ENCODE measurements around the gene ELL3.

The ELL3 gene

DNA sequence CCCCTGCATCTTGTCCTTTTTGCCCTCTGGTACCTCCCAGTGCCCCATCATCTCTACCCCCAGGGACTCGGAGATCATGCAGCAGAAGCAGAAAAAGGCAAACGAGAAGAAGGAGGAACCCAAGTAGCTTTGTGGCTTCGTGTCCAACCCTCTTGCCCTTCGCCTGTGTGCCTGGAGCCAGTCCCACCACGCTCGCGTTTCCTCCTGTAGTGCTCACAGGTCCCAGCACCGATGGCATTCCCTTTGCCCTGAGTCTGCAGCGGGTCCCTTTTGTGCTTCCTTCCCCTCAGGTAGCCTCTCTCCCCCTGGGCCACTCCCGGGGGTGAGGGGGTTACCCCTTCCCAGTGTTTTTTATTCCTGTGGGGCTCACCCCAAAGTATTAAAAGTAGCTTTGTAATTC is 16.9 kb upstream of the ELL3 start:
- Histone ChIP-seq H3K4me3 (ENCODE audit: low read depth in 1 of 2, low read length in 1 of 2) (peak overlapping the region; percentile 91 to 94), H3K36me3 (peaks cover 40% of the 10 kb centered on the region), H3K27me3 (no peaks in the 10 kb centered on the region), H3K4me1 (ENCODE audit: control insufficient read depth in 1 of 2, insufficient read depth in 1 of 2, low read depth in 1 of 2, low read length in 1 of 2) (peaks cover 14 to 26% of the 10 kb centered on the region in 2 experiments), H3K9me3 (no peaks in the 10 kb centered on the region), H3K27ac (peak overlapping the region; percentile 91)
- TF ChIP-seq, protein P1, sequence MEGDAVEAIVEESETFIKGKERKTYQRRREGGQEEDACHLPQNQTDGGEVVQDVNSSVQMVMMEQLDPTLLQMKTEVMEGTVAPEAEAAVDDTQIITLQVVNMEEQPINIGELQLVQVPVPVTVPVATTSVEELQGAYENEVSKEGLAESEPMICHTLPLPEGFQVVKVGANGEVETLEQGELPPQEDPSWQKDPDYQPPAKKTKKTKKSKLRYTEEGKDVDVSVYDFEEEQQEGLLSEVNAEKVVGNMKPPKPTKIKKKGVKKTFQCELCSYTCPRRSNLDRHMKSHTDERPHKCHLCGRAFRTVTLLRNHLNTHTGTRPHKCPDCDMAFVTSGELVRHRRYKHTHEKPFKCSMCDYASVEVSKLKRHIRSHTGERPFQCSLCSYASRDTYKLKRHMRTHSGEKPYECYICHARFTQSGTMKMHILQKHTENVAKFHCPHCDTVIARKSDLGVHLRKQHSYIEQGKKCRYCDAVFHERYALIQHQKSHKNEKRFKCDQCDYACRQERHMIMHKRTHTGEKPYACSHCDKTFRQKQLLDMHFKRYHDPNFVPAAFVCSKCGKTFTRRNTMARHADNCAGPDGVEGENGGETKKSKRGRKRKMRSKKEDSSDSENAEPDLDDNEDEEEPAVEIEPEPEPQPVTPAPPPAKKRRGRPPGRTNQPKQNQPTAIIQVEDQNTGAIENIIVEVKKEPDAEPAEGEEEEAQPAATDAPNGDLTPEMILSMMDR (IDR thresholded peaks at IDR 0.05) = no peak

DNA sequence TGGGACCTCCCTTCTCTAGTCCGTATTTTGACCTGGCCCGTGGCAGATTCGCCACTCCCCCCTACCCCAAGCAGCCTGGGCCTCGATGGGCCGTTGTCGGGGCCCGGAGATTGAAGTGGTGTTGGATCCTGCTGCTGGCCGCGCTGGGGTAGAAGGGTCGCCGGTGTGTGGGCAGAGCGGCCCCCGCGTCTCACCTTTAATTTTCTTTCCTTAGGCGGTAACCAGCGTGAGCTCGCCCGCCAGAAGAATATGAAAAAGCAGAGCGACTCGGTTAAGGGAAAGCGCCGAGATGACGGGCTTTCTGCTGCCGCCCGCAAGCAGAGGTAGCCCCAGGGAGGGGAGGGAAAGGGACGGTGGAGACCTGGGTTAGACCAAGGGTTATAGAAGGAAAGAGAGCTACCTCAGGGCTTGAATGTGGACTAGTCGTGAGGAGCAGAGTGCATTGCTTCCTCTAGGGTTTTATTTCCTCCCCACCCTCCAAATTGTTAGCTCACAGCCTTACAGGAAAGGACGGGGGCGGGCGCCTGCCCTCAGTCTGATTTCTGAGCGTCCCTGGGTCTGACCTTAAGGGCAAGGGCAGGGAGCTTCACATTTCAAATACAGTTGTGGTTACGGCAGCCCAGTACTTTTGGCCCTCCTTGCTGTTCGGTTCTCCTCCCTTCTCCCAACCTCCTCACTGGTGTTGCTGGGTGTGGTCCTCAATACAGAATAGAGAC is 16.2 kb upstream of the ELL3 start:
- TF ChIP-seq, protein P1 (IDR thresholded peaks at IDR 0.05) = no peak
- no peaks in the 10 kb centered on the region for H3K9me3 ChIP-seq
- no peaks in the 10 kb centered on the region for H3K27me3 ChIP-seq
- peak overlapping the region; percentile 91 for H3K27ac ChIP-seq
- H3K4me1 ChIP-seq (ENCODE audit: control insufficient read depth in 1 of 2, insufficient read depth in 1 of 2, low read depth in 1 of 2, low read length in 1 of 2) = peaks cover 14 to 26% of the 10 kb centered on the region in 2 experiments
- H3K36me3 ChIP-seq = peaks cover 40% of the 10 kb centered on the region
- peak overlapping the region; percentile 91 to 94 for H3K4me3 ChIP-seq (ENCODE audit: low read depth in 1 of 2, low read length in 1 of 2)

DNA sequence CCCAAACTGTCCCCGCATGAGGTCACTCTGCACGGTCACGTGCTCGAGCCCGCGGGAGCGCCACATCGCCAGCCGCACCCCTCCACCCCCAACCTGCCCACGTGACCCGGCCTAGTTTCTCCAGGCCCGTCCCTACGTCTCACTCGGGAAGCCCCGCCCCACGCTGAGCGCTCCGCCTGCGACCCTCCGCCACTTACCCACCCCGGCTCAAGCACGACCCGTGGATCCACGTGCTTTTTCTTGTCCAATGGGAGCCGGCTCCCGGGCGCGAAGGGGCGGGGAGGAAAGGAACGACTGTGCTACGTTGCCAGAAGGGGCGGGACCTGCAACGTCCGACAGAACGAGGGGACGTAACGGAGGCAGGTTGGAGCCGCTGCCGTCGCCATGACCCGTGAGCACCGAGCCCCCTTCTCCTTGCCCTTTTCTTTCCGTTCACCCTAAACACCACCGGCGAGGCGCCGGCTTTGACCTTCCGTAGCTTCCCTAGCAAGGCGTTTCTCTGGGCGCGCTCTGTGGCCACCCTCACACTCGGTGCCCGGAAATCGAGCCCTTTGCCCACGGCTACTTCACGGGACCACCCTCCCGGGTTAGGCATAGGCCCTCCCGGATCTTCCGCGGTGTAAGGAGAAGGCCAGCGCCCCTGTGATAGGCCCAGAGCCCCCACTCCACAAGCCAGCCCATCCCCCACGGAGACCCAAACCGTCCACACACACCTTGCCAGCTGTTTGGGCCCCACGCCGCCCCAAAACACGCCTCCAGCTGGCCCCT is 15.4 kb upstream of the ELL3 start, which contains the start of gene SERF2:
Gene SERF2 (plus strand): TSS at position 328 of the 768 bp plus-strand sequence. CDS start 57 bp downstream, at position 385.
- peaks cover 40% of the 10 kb centered on the region for H3K36me3 ChIP-seq
- peak within 1 kb of the TSS; percentile 91 for H3K27ac ChIP-seq
- peaks cover 14 to 26% of the 10 kb centered on the region in 2 experiments for H3K4me1 ChIP-seq (ENCODE audit: control insufficient read depth in 1 of 2, insufficient read depth in 1 of 2, low read depth in 1 of 2, low read length in 1 of 2)
- H3K4me3 ChIP-seq (ENCODE audit: low read depth in 1 of 2, low read length in 1 of 2) = peak within 1 kb of the TSS; percentile 91 to 94
- H3K9me3 ChIP-seq = no peaks in the 10 kb centered on the region
- no peaks in the 10 kb centered on the region for H3K27me3 ChIP-seq
- TF ChIP-seq, protein P1 (IDR thresholded peaks at IDR 0.05) = no peak

DNA sequence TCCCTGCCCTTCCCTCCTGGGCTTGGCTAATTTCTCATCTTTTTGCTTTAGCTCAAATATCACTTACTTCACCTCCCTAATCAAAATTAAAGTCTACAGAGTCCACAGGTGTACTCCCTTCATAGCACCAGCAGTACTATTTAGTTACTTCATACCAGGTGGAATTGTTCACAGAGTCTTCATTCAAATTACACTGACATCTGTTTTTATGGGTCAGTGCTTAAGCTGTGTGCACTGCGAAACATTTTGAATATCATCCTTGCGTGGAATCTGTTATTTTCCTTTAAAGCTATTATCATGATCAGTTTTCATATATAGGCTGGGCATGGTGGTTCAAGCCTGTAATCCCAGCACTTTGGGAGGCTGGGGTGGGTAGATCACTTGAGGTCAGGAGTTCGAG is 12.6 kb upstream of the ELL3 start:
- TF ChIP-seq, protein P1 (IDR thresholded peaks at IDR 0.05) = no peak
- Histone ChIP-seq H3K27ac (no peak overlapping the region), H3K36me3 (peaks cover 12% of the 10 kb centered on the region), H3K27me3 (no peaks in the 10 kb centered on the region), H3K9me3 (no peaks in the 10 kb centered on the region), H3K4me1 (ENCODE audit: control insufficient read depth in 1 of 2, insufficient read depth in 1 of 2, low read depth in 1 of 2, low read length in 1 of 2) (peaks cover 14 to 19% of the 10 kb centered on the region in 2 experiments), H3K4me3 (ENCODE audit: low read depth in 1 of 2, low read length in 1 of 2) (no peak overlapping the region)

DNA sequence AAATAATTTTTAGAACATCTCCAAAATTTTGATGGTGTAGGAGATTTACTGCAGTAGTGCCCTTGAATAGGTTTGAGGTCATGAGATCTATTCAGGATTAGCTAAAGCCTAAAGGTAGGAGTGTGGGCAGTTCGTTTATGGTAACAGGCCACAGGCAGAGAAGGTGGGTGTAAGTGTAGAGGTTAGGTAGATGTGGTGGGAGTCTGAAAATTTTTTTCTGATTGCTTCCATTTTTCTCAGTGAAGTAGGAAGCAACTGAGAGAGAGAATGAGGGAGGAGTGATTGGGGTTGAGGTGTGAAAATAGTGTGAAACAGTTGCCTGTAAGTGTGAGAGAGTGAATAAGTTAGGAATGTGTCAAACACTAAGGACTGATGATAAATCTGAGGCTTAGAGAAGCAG is 2.2 kb upstream of the ELL3 start:
- Histone ChIP-seq H3K36me3 (no peaks in the 10 kb centered on the region), H3K4me3 (ENCODE audit: low read depth in 1 of 2, low read length in 1 of 2) (no peak overlapping the region), H3K27me3 (no peaks in the 10 kb centered on the region), H3K9me3 (no peaks in the 10 kb centered on the region), H3K4me1 (ENCODE audit: control insufficient read depth in 1 of 2, insufficient read depth in 1 of 2, low read depth in 1 of 2, low read length in 1 of 2) (peaks cover 16 to 23% of the 10 kb centered on the region in 2 experiments), H3K27ac (no peak overlapping the region)
- TF ChIP-seq, protein P1 (IDR thresholded peaks at IDR 0.05) = no peak

Data from neutrophil (primary cell).